Fibroblast of mammary gland (primary cell): ENCODE measurements around the gene ARID3A.

Experiments
- DNase-seq: peaks from one replicate; pipeline ENCODE4 v3.0.0-alpha.2; 2010; ENCODE audit warnings: low read depth
- H3K4me3 ChIP-seq: 2 replicates; pipeline ENCODE4 v1.5.1; 2011; ENCODE audit warnings: low read depth, mild to moderate bottlenecking, low read length, moderate library complexity; ENCODE audit not compliant: control insufficient read depth
- CTCF ChIP-seq: conservative IDR thresholded peaks from 2 replicates; pipeline ENCODE4 v1.5.1; 2011; ENCODE audit warnings: low read depth, low read length, inconsistent platforms; ENCODE audit not compliant: control insufficient read depth, insufficient read depth

Gene ARID3A

GRCh38 chr19:916645-917322 lies 9.1 kb upstream of the ARID3A start:
- no peak for DNase-seq
- H3K4me3 ChIP-seq, result no peak overlapping the region

GRCh38 chr19:917323-918151 lies 8.3 kb upstream of the ARID3A start, which contains the start of gene KISS1R:
TSS of gene KISS1R (plus strand) at chr19:917333. CDS start at chr19:917503, 170 bp downstream.
- no peak for TF ChIP-seq CTCF
- no peak within 1 kb of the TSS for H3K4me3 ChIP-seq
- no peak for DNase-seq

More at GRCh38 chr19:916645-917322, 9.1 kb upstream of the ARID3A start:
- TF ChIP-seq CTCF, result no peak

GRCh38 chr19:918152-918437 lies 7.7 kb upstream of the ARID3A start:
- no peak for DNase-seq
- no peak for TF ChIP-seq CTCF
- no peak overlapping the region for H3K4me3 ChIP-seq

GRCh38 chr19:918481-919198 lies 7.2 kb upstream of the ARID3A start:
- DNase-seq, result no peak
- H3K4me3 ChIP-seq, result no peak overlapping the region
- TF ChIP-seq CTCF, result no peak

GRCh38 chr19:919199-920050 lies 6.4 kb upstream of the ARID3A start:
- no peak overlapping the region for H3K4me3 ChIP-seq
- TF ChIP-seq CTCF, result no peak
- no peak for DNase-seq
